T-helper 1 cell treated with Interleukin-12 subunit alpha and Interleukin-12 subunit beta and Interleukin-4 antibody, amounts not matched to agents 30 μg/mL and 1 μg/mL, for 36 hours (primary cell): Measurements from ENCODE around the gene SLC15A4.

Experiments used
- H3K27ac Mint-ChIP-seq: one replicate; pipeline ENCODE4 v1.8.0; 2021; ENCODE audit warnings: mild to moderate bottlenecking, mixed read lengths
- H3K27me3 Mint-ChIP-seq: one replicate; pipeline ENCODE4 v1.8.0; 2021; ENCODE audit warnings: low read depth, mixed read lengths
- H3K36me3 Mint-ChIP-seq: one replicate; pipeline ENCODE4 v1.8.0; 2021; ENCODE audit warnings: low read depth, mixed read lengths
- H3K4me1 Mint-ChIP-seq: one replicate; pipeline ENCODE4 v1.8.0; 2021; ENCODE audit warnings: low read depth, mixed read lengths
- H3K4me3 Mint-ChIP-seq: one replicate; pipeline ENCODE4 v1.8.0; 2021; ENCODE audit warnings: mild to moderate bottlenecking, moderate library complexity, mixed read lengths
- H3K9me3 Mint-ChIP-seq: one replicate; pipeline ENCODE4 v1.8.0; 2021; ENCODE audit warnings: mixed read lengths

The SLC15A4 gene

GRCh38 chr12:128745772-128746689, 77.7 kb downstream of the SLC15A4 start:
- no peak overlapping the region for H3K27ac Mint-ChIP-seq
- no peaks in the 10 kb centered on the region for H3K27me3 Mint-ChIP-seq
- no peaks in the 10 kb centered on the region for H3K36me3 Mint-ChIP-seq
- H3K4me3 Mint-ChIP-seq = no peak overlapping the region
- H3K4me1 Mint-ChIP-seq = no peaks in the 10 kb centered on the region
- no peaks in the 10 kb centered on the region for H3K9me3 Mint-ChIP-seq

DNA sequence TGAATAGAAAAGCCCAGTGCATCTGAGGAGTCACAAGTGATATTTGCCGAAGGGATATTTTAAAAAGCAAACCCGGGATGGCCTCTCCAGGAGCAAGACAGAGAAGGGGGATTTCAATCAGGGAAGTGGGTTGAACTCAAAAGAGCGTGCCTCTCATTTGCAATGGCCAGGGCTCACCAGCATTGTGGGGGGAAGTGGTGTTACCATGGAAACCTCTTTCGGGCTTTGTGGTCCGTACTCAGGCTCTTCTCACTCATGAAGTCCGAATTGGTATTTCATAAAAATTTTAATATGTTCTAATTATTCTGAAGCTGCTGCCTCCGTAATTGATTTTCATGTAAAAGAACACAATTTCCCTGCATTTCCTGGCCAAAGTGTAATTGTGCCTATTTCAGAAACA, 79.8 kb downstream of the SLC15A4 start:
- H3K36me3 Mint-ChIP-seq = no peaks in the 10 kb centered on the region
- H3K27ac Mint-ChIP-seq = no peak overlapping the region
- H3K9me3 Mint-ChIP-seq = peaks cover 5% of the 10 kb centered on the region
- H3K4me3 Mint-ChIP-seq = no peak overlapping the region
- H3K27me3 Mint-ChIP-seq = no peaks in the 10 kb centered on the region
- no peaks in the 10 kb centered on the region for H3K4me1 Mint-ChIP-seq
